Activated CD4-positive, alpha-beta T cell treated with anti-CD3 and anti-CD28 coated beads, Interleukin-2, amount 50 U/mL, for 24 hours (primary cell): Measurements from ENCODE around the gene KLHL29.

Experiments used
- DNase-seq, 2 donors: peaks; one replicate each; pipeline ENCODE4 v3.0.0-alpha.2; 2020; ENCODE audit warnings: low read depth in 1 of 2, low spot score in 1 of 2

KLHL29 gene

GRCh38 chr2:23547725-23548124 lies 162.7 kb downstream of the KLHL29 start:
- no peak for DNase-seq

GRCh38 chr2:23548143-23548769 lies 163.3 kb downstream of the KLHL29 start:
- no peak for DNase-seq

- no peak for DNase-seq
These were observed 164.1 kb downstream of the KLHL29 start for GRCh38 chr2:23549051-23549450.

- DNase-seq: no peak
These were observed 165.0 kb downstream of the KLHL29 start for GRCh38 chr2:23549821-23550530.

- DNase-seq: no peak
These were observed 165.6 kb downstream of the KLHL29 start for GRCh38 chr2:23550553-23550952.

GRCh38 chr2:23551875-23552274 lies 166.9 kb downstream of the KLHL29 start:
- no peak for DNase-seq

GRCh38 chr2:23553561-23553960 lies 168.6 kb downstream of the KLHL29 start:
- no peak for DNase-seq

GRCh38 chr2:23554054-23554697 lies 169.2 kb downstream of the KLHL29 start:
- no peak for DNase-seq

- no peak for DNase-seq
These were observed 171.0 kb downstream of the KLHL29 start for GRCh38 chr2:23555944-23556343.

- DNase-seq: no peak
These were observed 171.9 kb downstream of the KLHL29 start for GRCh38 chr2:23556929-23557328.

GRCh38 chr2:23557455-23557854 lies 172.5 kb downstream of the KLHL29 start:
- DNase-seq: no peak

- no peak for DNase-seq
These were observed 174.7 kb downstream of the KLHL29 start for GRCh38 chr2:23559561-23560239.

GRCh38 chr2:23561088-23561487 lies 176.1 kb downstream of the KLHL29 start:
- no peak for DNase-seq

- DNase-seq: no peak
These were observed 176.6 kb downstream of the KLHL29 start for GRCh38 chr2:23561544-23561943.

GRCh38 chr2:23562143-23562542 lies 177.2 kb downstream of the KLHL29 start:
- no peak for DNase-seq

GRCh38 chr2:23563151-23563550 lies 178.2 kb downstream of the KLHL29 start:
- no peak for DNase-seq

GRCh38 chr2:23563673-23564614 lies 179.0 kb downstream of the KLHL29 start:
- no peak for DNase-seq

GRCh38 chr2:23564615-23564960 lies 179.6 kb downstream of the KLHL29 start:
- no peak for DNase-seq

GRCh38 chr2:23565374-23565773 lies 180.4 kb downstream of the KLHL29 start:
- DNase-seq: no peak

GRCh38 chr2:23565814-23566213 lies 180.8 kb downstream of the KLHL29 start:
- no peak for DNase-seq
